Naive B cell (primary cell): Measurements from ENCODE around the gene TMEM135. TPM values are rescaled to one million over a fixed set of nuclear protein-coding genes. Genes with fewer than 3 reads are reported as not detected.

Source experiments
- ATAC-seq, 2 donors: fragments of 150-1000 bp; cut with Tn5 transposase; 2 replicates each; pipeline ENCODE4 v1.10.0; 2021; ENCODE audit warnings: low read depth in 2 of 2, mild to moderate bottlenecking in 2 of 2, moderate library complexity in 2 of 2
- DNase-seq: peaks from one replicate; pipeline ENCODE4 v3.0.0; 2022
- H3K27ac Mint-ChIP-seq, 6 donors: one replicate each; pipeline ENCODE4 v1.8.0; 2020 to 2022; ENCODE audit warnings: mild to moderate bottlenecking in 6 of 6, mixed read lengths in 6 of 6, moderate library complexity in 5 of 6, inconsistent platforms in 2 of 6
- H3K27me3 Mint-ChIP-seq, 3 donors: one replicate each; pipeline ENCODE4 v1.8.0; 2021 to 2022; ENCODE audit warnings: mixed read lengths in 3 of 3, mild to moderate bottlenecking in 1 of 3
- H3K36me3 Mint-ChIP-seq, 2 donors: one replicate each; pipeline ENCODE4 v1.8.0; 2020 to 2022; ENCODE audit warnings: mixed read lengths in 2 of 2, inconsistent platforms in 1 of 2, mild to moderate bottlenecking in 1 of 2
- H3K4me1 Mint-ChIP-seq, 3 donors: one replicate each; pipeline ENCODE4 v1.8.0; 2020 to 2022; ENCODE audit warnings: mixed read lengths in 3 of 3, inconsistent platforms in 1 of 3, mild to moderate bottlenecking in 1 of 3, moderate library complexity in 1 of 3
- H3K4me3 Mint-ChIP-seq, 8 donors: one replicate each; pipeline ENCODE4 v1.8.0; 2020 to 2022; ENCODE audit warnings: mild to moderate bottlenecking in 8 of 8, mixed read lengths in 8 of 8, moderate library complexity in 8 of 8, inconsistent platforms in 2 of 8
- H3K9me3 Mint-ChIP-seq, 7 donors: one replicate each; pipeline ENCODE4 v1.8.0; 2020 to 2022; ENCODE audit warnings: mixed read lengths in 7 of 7, mild to moderate bottlenecking in 5 of 7, inconsistent platforms in 2 of 7, moderate library complexity in 1 of 7
- polyA plus RNA-seq, 6 donors: library from polyadenylated mRNA; unstranded; fragments of 300-500 nt; fragmentation: Illumina TruSeq; gene quantifications; one replicate each; pipeline ENCODE4 v1.2.3, GENCODE V29; 2021; ENCODE audit warnings: low read depth in 6 of 6

The TMEM135 gene
- polyA plus RNA-seq, 6 donors from 2014 or later, result 1.1 to 12.2 (median 4.2) TPM

DNA sequence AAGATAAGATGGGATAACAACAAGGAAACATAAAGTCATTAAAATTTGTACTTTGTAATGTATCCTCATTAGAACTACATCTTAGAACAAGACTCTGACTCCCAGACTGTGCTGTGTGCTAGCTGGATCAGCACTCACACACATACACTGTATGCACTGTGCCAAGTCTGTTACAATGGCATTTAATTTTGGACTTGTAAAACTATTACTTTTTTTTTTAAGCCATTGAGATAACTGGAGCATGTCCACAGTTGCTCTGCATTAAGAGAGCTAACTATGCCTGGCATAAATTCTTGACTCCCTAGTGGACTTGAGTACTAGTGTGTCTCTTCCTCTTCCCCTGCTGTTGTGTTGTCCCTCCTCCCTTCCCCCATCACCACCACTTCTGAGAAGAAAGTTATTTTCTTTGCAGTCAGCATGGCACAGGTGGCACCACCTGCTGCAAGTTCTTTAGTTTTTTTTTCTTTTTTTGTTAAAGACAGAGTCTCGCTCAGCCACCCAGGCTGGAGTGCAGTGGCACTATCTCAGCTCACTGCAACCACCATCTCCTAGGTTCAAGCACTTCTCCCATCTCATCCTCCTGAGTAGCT, 268.6 kb downstream of the TMEM135 start:
- no peaks in the 10 kb centered on the region for H3K9me3 Mint-ChIP-seq
- H3K27ac Mint-ChIP-seq, result peak overlapping the region in 1 of 6 donors; percentile 42
- ATAC-seq (no peak), DNase-seq (no peak)
- H3K4me1 Mint-ChIP-seq, result no peaks in the 10 kb centered on the region
- no peaks in the 10 kb centered on the region for H3K27me3 Mint-ChIP-seq
- H3K36me3 Mint-ChIP-seq, result no peaks in the 10 kb centered on the region
- H3K4me3 Mint-ChIP-seq, result no peak overlapping the region

DNA sequence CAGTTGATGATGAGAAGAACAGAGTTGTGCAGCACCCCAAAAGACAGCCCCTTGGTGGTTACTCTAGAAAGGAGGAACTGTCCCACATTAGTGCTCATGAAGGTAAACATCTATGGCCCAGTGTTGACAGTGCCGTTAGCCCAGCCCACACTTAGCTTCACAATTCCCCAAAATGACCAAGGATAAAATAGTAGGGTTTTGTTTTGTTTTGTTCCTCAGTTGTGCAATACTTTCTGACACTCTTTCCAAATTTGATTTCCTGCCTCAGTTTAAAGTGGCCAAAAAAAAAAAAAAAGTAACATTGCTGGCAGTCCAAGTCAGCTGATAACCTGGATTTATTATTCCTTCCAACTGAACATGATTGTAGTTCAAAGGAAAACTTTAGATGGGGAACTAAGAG, 269.4 kb downstream of the TMEM135 start:
- Mint-ChIP-seq H3K27ac (peak overlapping the region in 1 of 6 donors; percentile 68), H3K4me1 (no peaks in the 10 kb centered on the region), H3K4me3 (no peak overlapping the region), H3K9me3 (no peaks in the 10 kb centered on the region), H3K27me3 (no peaks in the 10 kb centered on the region), H3K36me3 (no peaks in the 10 kb centered on the region)
- no peak for ATAC-seq
- DNase-seq, result no peak

DNA sequence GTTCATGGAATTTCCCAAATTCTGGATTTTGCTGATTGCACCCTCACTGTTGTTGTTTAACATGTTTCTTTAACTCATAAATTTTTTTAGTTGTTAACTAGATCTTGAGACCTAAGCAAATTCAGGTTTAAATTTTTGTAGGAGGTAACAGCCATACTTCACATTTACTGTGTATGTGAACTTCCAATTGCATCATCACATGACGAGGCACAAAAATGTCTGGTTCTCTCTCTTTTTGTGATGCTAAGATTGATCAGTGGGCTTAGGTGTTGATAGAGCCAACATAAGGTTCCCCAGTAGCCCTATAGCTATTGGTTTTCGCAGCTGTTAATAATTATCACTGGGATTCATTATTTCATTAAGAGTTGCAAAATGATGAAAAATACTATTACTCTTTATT, 277.5 kb downstream of the TMEM135 start:
- H3K36me3 Mint-ChIP-seq, result peaks cover 0 to 8% of the 10 kb centered on the region in 2 donors
- no peak overlapping the region for H3K4me3 Mint-ChIP-seq
- H3K4me1 Mint-ChIP-seq, result peaks cover 0 to 6% (median 0%) of the 10 kb centered on the region in 3 donors
- no peaks in the 10 kb centered on the region for H3K27me3 Mint-ChIP-seq
- H3K9me3 Mint-ChIP-seq, result no peaks in the 10 kb centered on the region
- ATAC-seq (no peak), DNase-seq (no peak)
- H3K27ac Mint-ChIP-seq, result no peak overlapping the region

DNA sequence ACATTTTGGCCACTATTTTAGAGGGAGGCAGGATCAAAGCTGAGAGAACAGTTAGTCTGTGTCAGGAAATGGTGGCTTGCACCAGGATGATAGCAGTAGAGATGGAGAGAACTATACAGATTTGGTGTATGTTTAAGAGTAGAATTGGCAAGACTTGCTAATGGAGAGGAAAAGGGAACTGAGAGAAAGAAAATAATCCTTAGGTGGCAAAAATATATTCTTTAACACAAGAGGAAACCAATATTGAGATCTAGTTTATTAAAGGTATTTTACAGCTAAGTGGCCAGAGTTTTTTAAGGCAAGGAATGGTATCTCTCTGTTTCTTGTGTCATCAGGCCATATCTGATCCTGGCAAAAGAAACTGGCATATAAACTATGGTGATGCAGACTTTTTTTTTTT, 278.8 kb downstream of the TMEM135 start:
- Mint-ChIP-seq H3K27me3 (no peaks in the 10 kb centered on the region), H3K4me3 (no peak overlapping the region), H3K4me1 (peaks cover 0 to 6% (median 0%) of the 10 kb centered on the region in 3 donors), H3K27ac (peak overlapping the region in 1 of 6 donors; percentile 19), H3K9me3 (no peaks in the 10 kb centered on the region), H3K36me3 (peaks cover 0 to 15% of the 10 kb centered on the region in 2 donors)
- ATAC-seq (no peak), DNase-seq (no peak)

DNA sequence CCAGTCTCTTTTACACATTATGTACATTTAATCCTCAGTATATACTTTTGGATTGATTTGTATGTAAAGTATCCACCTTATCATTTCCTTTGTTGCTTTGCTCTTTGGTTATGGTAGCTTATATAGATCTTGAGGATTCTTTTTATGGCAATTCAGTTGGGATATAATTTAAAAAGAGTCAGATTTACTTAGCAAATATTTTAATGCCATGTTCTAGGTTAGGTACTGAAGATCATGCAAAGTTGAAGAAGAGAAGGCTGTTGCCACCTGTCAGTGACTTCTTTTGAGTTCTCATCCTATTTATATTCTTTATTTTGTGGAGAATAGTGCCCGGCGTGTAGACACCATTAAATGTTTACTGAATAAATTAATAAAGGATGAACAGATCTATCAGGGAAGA, 279.7 kb downstream of the TMEM135 start:
- H3K9me3 Mint-ChIP-seq, result no peaks in the 10 kb centered on the region
- DNase-seq (no peak), ATAC-seq (no peak)
- H3K4me1 Mint-ChIP-seq, result peaks cover 0 to 6% (median 0%) of the 10 kb centered on the region in 3 donors
- peaks cover 0 to 20% of the 10 kb centered on the region in 2 donors for H3K36me3 Mint-ChIP-seq
- H3K4me3 Mint-ChIP-seq, result no peak overlapping the region
- no peak overlapping the region for H3K27ac Mint-ChIP-seq
- H3K27me3 Mint-ChIP-seq, result no peaks in the 10 kb centered on the region

DNA sequence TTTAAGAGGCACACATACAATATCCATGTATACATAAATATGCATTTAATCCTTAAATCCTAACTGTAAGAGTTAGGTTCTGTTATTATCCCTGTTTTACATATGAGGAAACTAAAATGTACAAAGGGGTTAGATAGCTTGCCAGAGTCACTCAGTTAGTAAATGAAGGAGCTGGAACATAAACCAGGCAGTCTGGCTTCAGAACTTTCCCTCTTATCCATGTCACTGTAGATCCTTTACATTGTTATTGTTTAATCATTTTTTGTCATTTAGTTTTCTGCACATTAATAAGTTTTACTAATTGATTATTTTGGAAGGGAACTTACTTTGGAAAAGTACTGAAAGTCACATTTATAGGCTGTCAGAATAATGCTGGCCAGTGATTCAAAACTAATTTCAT, 282.4 kb downstream of the TMEM135 start:
- H3K27me3 Mint-ChIP-seq, result no peaks in the 10 kb centered on the region

DNA sequence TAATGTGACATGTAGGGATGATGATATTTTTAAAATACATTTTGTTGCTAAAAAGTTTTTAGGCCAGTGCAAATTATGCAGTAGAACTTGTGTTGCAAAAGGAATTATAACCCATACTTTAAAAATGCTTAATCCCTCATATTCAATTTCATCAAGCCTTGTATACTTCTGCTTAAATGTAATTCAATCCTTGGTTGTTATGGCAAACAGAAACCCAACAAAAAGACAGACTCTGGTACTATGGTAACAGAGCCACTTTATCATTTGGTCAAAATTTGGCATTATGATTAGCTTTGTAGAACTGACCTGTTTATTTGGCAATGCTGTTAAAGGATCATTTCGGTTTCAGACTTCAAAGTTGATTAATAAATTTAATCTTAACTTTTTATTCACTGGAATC, 284.8 kb downstream of the TMEM135 start:
- ATAC-seq, result no peak
- H3K36me3 Mint-ChIP-seq, result peaks cover 0 to 16% of the 10 kb centered on the region in 2 donors

More for the DNA sequence above, 282.4 kb downstream of the TMEM135 start:
- Mint-ChIP-seq H3K36me3 (peaks cover 0 to 16% of the 10 kb centered on the region in 2 donors), H3K9me3 (no peaks in the 10 kb centered on the region), H3K4me3 (no peak overlapping the region), H3K27ac (no peak overlapping the region), H3K4me1 (peaks cover 0 to 6% (median 0%) of the 10 kb centered on the region in 3 donors)
- DNase-seq, result no peak
- no peak for ATAC-seq

DNA sequence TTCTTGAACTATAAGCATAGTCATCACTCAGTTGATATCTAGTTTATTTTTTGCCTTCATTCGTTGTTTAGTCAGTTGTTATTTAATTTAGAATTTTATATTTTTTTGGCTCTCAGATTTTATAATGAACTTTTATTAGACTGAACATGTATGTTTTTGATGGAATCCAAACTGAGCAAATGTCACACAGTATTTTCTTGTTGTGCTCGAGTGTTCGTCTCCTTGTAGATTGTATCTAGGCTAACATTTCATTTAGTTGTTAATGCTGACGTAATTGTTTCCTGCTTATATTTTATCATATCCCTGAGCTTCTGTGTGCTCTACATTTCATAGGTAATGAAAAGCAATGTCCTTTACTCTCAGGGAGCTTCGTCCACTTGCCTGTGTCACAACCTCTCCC, 286.2 kb downstream of the TMEM135 start:
- peaks cover 0 to 23% of the 10 kb centered on the region in 2 donors for H3K36me3 Mint-ChIP-seq
- no peak overlapping the region for H3K4me3 Mint-ChIP-seq

More for the DNA sequence above, 284.8 kb downstream of the TMEM135 start:
- H3K4me1 Mint-ChIP-seq, result no peaks in the 10 kb centered on the region
- no peak overlapping the region for H3K4me3 Mint-ChIP-seq
- no peaks in the 10 kb centered on the region for H3K27me3 Mint-ChIP-seq
- no peak for DNase-seq
- H3K9me3 Mint-ChIP-seq, result no peaks in the 10 kb centered on the region
- H3K27ac Mint-ChIP-seq, result no peak overlapping the region

DNA sequence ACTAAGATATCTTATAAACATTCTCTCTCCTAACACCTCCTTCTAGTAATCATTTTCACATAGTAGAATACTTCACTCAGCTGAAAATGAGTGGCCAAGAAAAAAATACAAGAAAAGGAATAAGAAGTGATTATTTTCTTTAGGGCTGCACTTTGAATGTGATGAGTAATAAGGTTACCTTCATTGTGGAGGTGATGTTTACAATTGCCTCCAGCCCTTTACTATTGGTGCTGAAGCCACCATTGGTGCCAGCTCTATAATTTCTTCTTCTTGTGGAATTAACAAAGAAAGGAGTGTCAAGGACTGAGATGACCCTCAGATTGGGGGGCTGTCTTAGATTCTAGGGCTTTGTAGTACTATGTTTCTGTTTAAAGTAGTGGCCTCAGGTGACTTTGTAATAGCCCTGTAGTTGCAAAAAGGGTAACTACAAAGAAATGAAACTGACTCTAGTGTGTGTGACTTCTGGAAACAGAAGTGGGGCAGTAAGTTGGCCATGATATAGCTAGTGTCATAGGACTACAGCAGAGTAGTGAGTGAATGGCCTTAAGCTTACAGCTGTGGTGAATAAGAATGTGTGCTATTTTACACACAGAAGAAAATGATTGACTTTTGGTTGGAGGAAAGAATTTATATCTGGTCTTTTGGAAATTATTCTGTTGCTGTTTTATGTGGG, 287.2 kb downstream of the TMEM135 start:
- peaks cover 0 to 23% of the 10 kb centered on the region in 2 donors for H3K36me3 Mint-ChIP-seq
- ATAC-seq (no peak), DNase-seq (no peak)
- H3K27ac Mint-ChIP-seq, result no peak overlapping the region
- H3K27me3 Mint-ChIP-seq, result no peaks in the 10 kb centered on the region
- H3K4me1 Mint-ChIP-seq, result no peaks in the 10 kb centered on the region
- H3K9me3 Mint-ChIP-seq, result no peaks in the 10 kb centered on the region
- H3K4me3 Mint-ChIP-seq, result no peak overlapping the region

More for the DNA sequence above, 286.2 kb downstream of the TMEM135 start:
- Mint-ChIP-seq H3K27me3 (no peaks in the 10 kb centered on the region), H3K27ac (no peak overlapping the region), H3K9me3 (no peaks in the 10 kb centered on the region), H3K4me1 (no peaks in the 10 kb centered on the region)
- no peak for DNase-seq
- no peak for ATAC-seq

DNA sequence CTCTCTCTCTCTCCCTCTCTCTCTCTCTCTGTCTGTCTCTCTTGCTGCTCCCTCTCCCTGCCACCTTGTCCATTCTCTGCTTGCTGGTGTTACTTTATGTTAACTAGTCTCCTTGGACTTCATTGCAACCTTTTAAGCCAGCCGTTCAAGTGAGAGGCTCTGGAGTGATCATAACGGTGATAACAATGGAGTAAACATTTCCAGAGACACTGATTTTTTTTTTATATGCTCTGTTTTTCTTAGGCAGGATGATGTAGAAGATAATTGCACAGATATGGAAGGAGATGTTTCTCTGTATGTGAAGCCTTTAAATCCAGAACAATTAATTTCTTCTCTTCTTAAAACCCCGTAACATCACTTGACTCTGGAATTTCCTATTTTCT, 287.7 kb downstream of the TMEM135 start:
- Mint-ChIP-seq H3K27ac (peak overlapping the region in 1 of 6 donors; percentile 24), H3K4me1 (no peaks in the 10 kb centered on the region), H3K4me3 (no peak overlapping the region), H3K9me3 (no peaks in the 10 kb centered on the region), H3K27me3 (no peaks in the 10 kb centered on the region), H3K36me3 (peaks cover 0 to 23% of the 10 kb centered on the region in 2 donors)
- ATAC-seq (no peak), DNase-seq (no peak)

DNA sequence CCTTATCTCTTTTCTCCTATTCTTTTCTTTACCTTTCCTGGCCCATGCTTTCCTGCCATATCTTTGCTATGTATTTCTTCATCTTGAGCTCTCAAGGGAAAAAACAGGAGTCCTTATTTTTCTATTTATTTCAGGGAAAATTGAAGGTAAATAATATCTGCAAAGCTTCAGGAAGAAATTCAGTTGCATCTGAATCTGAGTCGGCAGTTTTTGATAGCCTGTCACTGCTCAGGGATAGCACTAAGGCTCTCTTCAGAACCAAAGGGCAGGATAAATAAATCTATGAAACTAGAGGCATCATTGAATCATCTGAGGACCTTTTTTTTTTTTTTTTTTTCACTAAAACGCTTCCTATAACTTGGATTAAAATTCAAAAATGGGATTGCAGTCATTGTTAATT, 288.9 kb downstream of the TMEM135 start:
- Mint-ChIP-seq H3K4me3 (peak overlapping the region in 1 of 8 donors; percentile 47), H3K9me3 (no peaks in the 10 kb centered on the region), H3K4me1 (no peaks in the 10 kb centered on the region), H3K27me3 (no peaks in the 10 kb centered on the region), H3K27ac (no peak overlapping the region), H3K36me3 (peaks cover 7 to 15% of the 10 kb centered on the region in 2 donors)
- no peak for DNase-seq
- no peak for ATAC-seq

DNA sequence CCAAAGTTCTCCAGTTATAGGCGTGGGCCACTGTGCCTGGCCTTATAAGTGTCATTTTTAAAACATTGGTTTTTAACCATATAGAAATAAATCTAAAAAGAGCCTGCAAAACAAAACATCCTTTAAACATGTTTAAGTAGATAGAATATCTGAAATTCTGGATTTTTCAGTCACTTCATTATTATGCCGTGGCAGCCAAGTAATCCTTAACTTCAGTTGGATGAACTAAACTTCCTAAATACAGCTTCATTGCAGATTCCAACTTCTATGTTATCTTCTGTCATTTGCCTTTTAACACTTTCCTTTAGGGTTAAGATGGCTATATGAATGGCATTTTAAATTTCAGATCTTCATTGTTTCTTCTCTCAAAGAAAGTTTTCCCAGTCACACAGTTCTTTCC, 291.4 kb downstream of the TMEM135 start:
- no peak for ATAC-seq
- Mint-ChIP-seq H3K9me3 (peaks cover 0 to 11% (median 2%) of the 10 kb centered on the region in 7 donors), H3K27ac (no peak overlapping the region), H3K27me3 (no peaks in the 10 kb centered on the region), H3K36me3 (peaks cover 7 to 11% of the 10 kb centered on the region in 2 donors), H3K4me1 (no peaks in the 10 kb centered on the region), H3K4me3 (no peak overlapping the region)
- DNase-seq, result no peak

DNA sequence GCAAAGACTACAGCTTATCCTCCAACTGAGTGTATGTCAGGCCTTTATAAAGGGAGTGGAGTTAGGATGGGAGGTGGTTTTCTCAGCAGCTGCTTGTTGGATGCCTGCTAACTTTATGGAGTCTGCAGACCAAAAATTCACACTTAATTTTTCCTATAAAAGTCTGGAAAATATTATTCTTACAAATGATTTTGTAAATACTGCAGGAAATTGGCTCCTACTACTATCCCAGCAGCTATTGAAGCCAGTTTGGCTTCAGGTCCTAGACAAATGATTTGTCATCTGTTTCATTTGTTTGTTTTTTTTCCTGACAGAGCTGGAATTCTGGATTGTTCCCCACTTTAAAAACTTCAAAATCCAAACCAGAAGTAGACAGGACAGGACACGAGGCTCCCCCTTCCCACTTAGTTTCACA, 292.5 kb downstream of the TMEM135 start:
- Mint-ChIP-seq H3K36me3 (peaks cover 7 to 11% of the 10 kb centered on the region in 2 donors), H3K4me3 (no peak overlapping the region), H3K9me3 (peaks cover 0 to 11% (median 2%) of the 10 kb centered on the region in 7 donors), H3K4me1 (no peaks in the 10 kb centered on the region), H3K27ac (no peak overlapping the region), H3K27me3 (no peaks in the 10 kb centered on the region)
- ATAC-seq (no peak), DNase-seq (no peak)

DNA sequence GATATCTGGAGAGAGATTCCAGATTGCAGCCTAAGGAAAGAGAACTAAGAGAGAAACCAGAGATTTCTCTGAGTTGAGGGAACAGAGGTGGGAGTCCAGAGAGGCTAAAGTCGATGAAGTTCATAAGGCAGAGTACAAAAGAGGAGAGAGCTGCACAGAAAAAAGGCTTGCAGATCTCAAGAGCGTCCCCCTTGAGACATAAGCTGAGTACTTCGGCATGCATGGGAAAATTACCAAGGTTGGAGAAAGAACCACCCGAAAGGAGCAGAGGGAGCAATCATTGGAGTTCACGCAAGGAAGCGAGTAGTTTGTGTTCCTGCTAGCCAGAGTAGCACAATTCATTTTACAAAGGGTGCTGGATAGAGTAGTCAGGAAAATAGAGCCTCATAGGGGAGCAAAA, 293.5 kb downstream of the TMEM135 start:
- no peaks in the 10 kb centered on the region for H3K27me3 Mint-ChIP-seq
- peaks cover 0 to 19% (median 3%) of the 10 kb centered on the region in 7 donors for H3K9me3 Mint-ChIP-seq
- peak overlapping the region in 1 of 8 donors; percentile 38 for H3K4me3 Mint-ChIP-seq
- ATAC-seq (no peak), DNase-seq (no peak)
- H3K4me1 Mint-ChIP-seq, result no peaks in the 10 kb centered on the region
- peaks cover 7 to 16% of the 10 kb centered on the region in 2 donors for H3K36me3 Mint-ChIP-seq
- peak overlapping the region in 2 of 6 donors; percentile 18 to 60 for H3K27ac Mint-ChIP-seq
